Fibroblast of lung (primary cell): ENCODE measurements around the gene ALDH3A2. TPM values are rescaled to one million over a fixed set of nuclear protein-coding genes. Genes with fewer than 3 reads are reported as not detected.

Experiments used
- DNase-seq, 2 donors: peaks; one replicate each; pipeline versions ENCODE4 v3.0.0 to v3.0.0-alpha.2; 2010; ENCODE audit warnings: low read depth in 2 of 2
- H2AFZ ChIP-seq: 2 replicates; pipeline ENCODE4 v1.5.1; 2012; ENCODE audit warnings: low read length, control low read depth, inconsistent platforms
- H3K27ac ChIP-seq: 2 replicates; pipeline ENCODE4 v1.5.1; 2011; ENCODE audit warnings: low read length, control low read depth; ENCODE audit not compliant: insufficient read depth
- H3K27me3 ChIP-seq: 2 replicates; pipeline ENCODE4 v1.5.1; 2011; ENCODE audit warnings: mild to moderate bottlenecking, low read length; ENCODE audit not compliant: control insufficient read depth, insufficient read depth
- H3K36me3 ChIP-seq: 2 replicates; pipeline ENCODE4 v1.5.1; 2011; ENCODE audit warnings: low read length; ENCODE audit not compliant: control insufficient read depth, insufficient read depth
- H3K4me1 ChIP-seq: 2 replicates; pipeline ENCODE4 v1.5.1; 2011; ENCODE audit warnings: low read length; ENCODE audit not compliant: control insufficient read depth, insufficient read depth; ENCODE audit errors: extremely low read depth
- H3K4me2 ChIP-seq: 2 replicates; pipeline ENCODE4 v1.5.1; 2011; ENCODE audit warnings: low read length, control low read depth; ENCODE audit not compliant: insufficient read depth; ENCODE audit errors: extremely low read depth
- H3K4me3 ChIP-seq, 4 experiments: fragments of 200-600 bp in 1 of 4; sonication (generic) in 1 of 4; replicated peaks in 1 of 4; 2 replicates each; pipeline ENCODE4 v1.5.1; 2011 to 2016; ENCODE audit warnings: low read length in 4 of 4, low read depth in 3 of 4, mild to moderate bottlenecking in 3 of 4, control low read depth in 2 of 4, inconsistent platforms in 1 of 4, mixed read lengths in 1 of 4; ENCODE audit not compliant: insufficient read depth in 1 of 4; ENCODE audit errors: control extremely low read depth in 1 of 4
- H3K79me2 ChIP-seq: 2 replicates; pipeline ENCODE4 v1.5.1; 2012; ENCODE audit warnings: mild to moderate bottlenecking, low read length, inconsistent platforms; ENCODE audit not compliant: control insufficient read depth, insufficient read depth
- H3K9ac ChIP-seq: 2 replicates; pipeline ENCODE4 v1.5.1; 2011; ENCODE audit warnings: mild to moderate bottlenecking, low read length, control low read depth; ENCODE audit not compliant: insufficient read depth
- H3K9me3 ChIP-seq: 2 replicates; pipeline ENCODE4 v1.5.1; 2012; ENCODE audit warnings: low read depth, low read length; ENCODE audit not compliant: control insufficient read depth, insufficient read depth
- H4K20me1 ChIP-seq: 2 replicates; pipeline ENCODE4 v1.5.1; 2011; ENCODE audit warnings: low read length; ENCODE audit not compliant: control insufficient read depth, insufficient read depth; ENCODE audit errors: extremely low read depth
- CTCF ChIP-seq, 2 donors: IDR thresholded peaks in 1 of 2; conservative IDR thresholded peaks in 1 of 2; 1 replicate in 1 of 2; 2 replicates in 1 of 2; pipeline ENCODE4 v1.5.1; 2011 to 2012; ENCODE audit warnings: low read length in 2 of 2, control low read depth in 1 of 2, inconsistent platforms in 1 of 2, low read depth in 1 of 2, mild to moderate bottlenecking in 1 of 2
- EZH2 ChIP-seq: IDR thresholded peaks from 2 replicates; pipeline ENCODE4 v1.5.1; 2012; ENCODE audit warnings: low read length, control low read depth, mild to moderate bottlenecking; ENCODE audit errors: missing control alignments
- polyA plus RNA-seq, 2 donors: library from polyadenylated mRNA; depleted of rRNA in 1 of 2; stranded (reverse) in 1 of 2; unstranded in 1 of 2; fragments of >200 nt; gene quantifications; 2 replicates each; pipeline ENCODE4 v1.2.1, GENCODE V29; 2011 to 2012; ENCODE audit warnings: missing spikeins in 1 of 2
- total RNA-seq: library from RNA; depleted of rRNA; stranded (reverse); fragments of >200 nt; gene quantifications from 2 replicates; pipeline ENCODE4 v1.2.1, GENCODE V29; 2014

The ALDH3A2 gene
- total and polyA plus RNA-seq, 2 donors (not counting 1 experiment from before 2014, with no cell fraction given), result 14.6 to 30.2 TPM

GRCh38 chr17:19670908-19671307 lies 22.4 kb downstream of the ALDH3A2 start:
- no peak overlapping the region for H3K9ac ChIP-seq
- no peaks in the 10 kb centered on the region for H3K27me3 ChIP-seq
- DNase-seq, result no peak
- no peaks in the 10 kb centered on the region for H3K79me2 ChIP-seq
- no peak overlapping the region for H3K27ac ChIP-seq
- no peak overlapping the region for H2AFZ ChIP-seq
- no peaks in the 10 kb centered on the region for H4K20me1 ChIP-seq
- no peak overlapping the region for H3K4me2 ChIP-seq
- no peaks in the 10 kb centered on the region for H3K4me1 ChIP-seq
- no peak overlapping the region for H3K4me3 ChIP-seq
- no peaks in the 10 kb centered on the region for H3K36me3 ChIP-seq
- no peaks in the 10 kb centered on the region for H3K9me3 ChIP-seq
- TF ChIP-seq EZH2, result no peak
- no peak for TF ChIP-seq CTCF (conservative IDR thresholded peaks at IDR 0.05 in 1 of 2, IDR thresholded peaks at IDR 0.05 in 1 of 2; ENCODE audit: low read depth in 1 of 2, low read length in 2 of 2)

GRCh38 chr17:19671433-19671832 lies 22.9 kb downstream of the ALDH3A2 start:
- H3K27me3 ChIP-seq, result no peaks in the 10 kb centered on the region
- no peaks in the 10 kb centered on the region for H3K4me1 ChIP-seq
- H4K20me1 ChIP-seq, result no peaks in the 10 kb centered on the region
- no peaks in the 10 kb centered on the region for H3K79me2 ChIP-seq
- no peak overlapping the region for H3K27ac ChIP-seq
- H3K9ac ChIP-seq, result no peak overlapping the region
- H2AFZ ChIP-seq, result no peak overlapping the region
- no peak overlapping the region for H3K4me2 ChIP-seq
- no peak for DNase-seq
- H3K36me3 ChIP-seq, result no peaks in the 10 kb centered on the region
- TF ChIP-seq CTCF (conservative IDR thresholded peaks at IDR 0.05 in 1 of 2, IDR thresholded peaks at IDR 0.05 in 1 of 2; ENCODE audit: low read depth in 1 of 2, low read length in 2 of 2) (no peak), EZH2 (no peak)
- no peaks in the 10 kb centered on the region for H3K9me3 ChIP-seq
- no peak overlapping the region for H3K4me3 ChIP-seq

GRCh38 chr17:19672009-19672750 lies 23.6 kb downstream of the ALDH3A2 start:
- no peaks in the 10 kb centered on the region for H3K36me3 ChIP-seq
- H3K9ac ChIP-seq, result no peak overlapping the region
- no peaks in the 10 kb centered on the region for H3K4me1 ChIP-seq
- H3K9me3 ChIP-seq, result no peaks in the 10 kb centered on the region
- no peaks in the 10 kb centered on the region for H4K20me1 ChIP-seq
- peak in 1 of 2 donors; percentile 28 for TF ChIP-seq CTCF (conservative IDR thresholded peaks at IDR 0.05 in 1 of 2, IDR thresholded peaks at IDR 0.05 in 1 of 2; ENCODE audit: low read depth in 1 of 2, low read length in 2 of 2)
- no peak for TF ChIP-seq EZH2
- no peak overlapping the region for H3K27ac ChIP-seq
- no peaks in the 10 kb centered on the region for H3K79me2 ChIP-seq
- no peak overlapping the region for H2AFZ ChIP-seq
- DNase-seq, result peak; percentile 8 to 25
- H3K27me3 ChIP-seq, result no peaks in the 10 kb centered on the region
- no peak overlapping the region for H3K4me3 ChIP-seq
- no peak overlapping the region for H3K4me2 ChIP-seq
